Liver (tissue), 3 donors: Measurements from ENCODE around the gene OGT.

Experiments used
- ATF3 ChIP-seq: IDR thresholded peaks from 2 replicates; pipeline ENCODE4 v1.6.1; 2016; ENCODE audit warnings: antibody characterized with exemption
- CTCF ChIP-seq: fragments of 150-350 bp; IDR thresholded peaks from 2 replicates; pipeline ENCODE4 v1.5.1; 2017; ENCODE audit warnings: improper control_type of control experiment, low read depth, low read length; ENCODE audit not compliant: missing input control
- HNF4A ChIP-seq, 2 donors: conservative IDR thresholded peaks; 2 replicates each; pipeline ENCODE4 v1.6.1; 2016; ENCODE audit warnings: antibody characterized with exemption in 2 of 2, mild to moderate bottlenecking in 2 of 2
- HNF4G ChIP-seq: IDR thresholded peaks from 2 replicates; pipeline ENCODE4 v1.6.1; 2016; ENCODE audit warnings: antibody characterized with exemption
- SP1 ChIP-seq: IDR thresholded peaks from 2 replicates; pipeline ENCODE4 v1.6.1; 2018; ENCODE audit warnings: antibody characterized with exemption, mild to moderate bottlenecking
- TAF1 ChIP-seq: conservative IDR thresholded peaks from 2 replicates; pipeline ENCODE4 v1.6.1; 2016; ENCODE audit warnings: antibody characterized with exemption, mild to moderate bottlenecking
- YY1 ChIP-seq: IDR thresholded peaks from 2 replicates; pipeline ENCODE4 v1.6.1; 2016; ENCODE audit warnings: antibody characterized with exemption, mild to moderate bottlenecking
- donor health status: healthy.
- donor health status: healthy.

- TF ChIP-seq CTCF (no peak), HNF4A (conservative IDR thresholded peaks at IDR 0.05) (no peak), HNF4G (no peak), YY1 (no peak), SP1 (no peak), ATF3 (no peak), TAF1 (no peak)
Measured at GRCh38 chrX:71581210-71581609, 48.3 kb downstream of the OGT start.
